Tibial artery (tissue), 4 donors: ENCODE measurements around the gene ALX3.
A peak's percentile ranks its signal among the peaks of the same experiment; 100 is the strongest.
"Not testable (repeated sequence)": the region's sequence is repeated elsewhere in the genome, so short reads cannot be mapped to it uniquely, and the experiment has no call there.

Source experiments
- DNase-seq, 2 donors: peaks; one replicate each; pipeline ENCODE4 v3.0.0-alpha.2; 2019
- H3K27ac ChIP-seq, 2 donors: fragments of 200-600 bp; sonication (generic) in 1 of 2; 1 replicate in 1 of 2; 2 replicates in 1 of 2; pipeline ENCODE4 v1.5.1; 2018 to 2019; ENCODE audit warnings: mild to moderate bottlenecking in 1 of 2
- H3K27me3 ChIP-seq, 2 donors: fragments of 200-600 bp; sonication (generic) in 1 of 2; one replicate each; pipeline versions ENCODE4 v1.5.1 to v1.6.0; 2016 to 2019
- H3K36me3 ChIP-seq, 3 donors: fragments of 200-600 bp; sonication (generic) in 2 of 3; one replicate each; pipeline ENCODE4 v1.5.1; 2016 to 2019; ENCODE audit warnings: mild to moderate bottlenecking in 2 of 3
- H3K4me1 ChIP-seq, 4 donors: fragments of 200-600 bp; sonication (generic) in 2 of 4; 1 replicate in 3 of 4; 2 replicates in 1 of 4; pipeline ENCODE4 v1.5.1; 2016 to 2019
- H3K4me3 ChIP-seq, 2 donors: fragments of 200-600 bp; sonication (generic) in 1 of 2; 1 replicate in 1 of 2; 2 replicates in 1 of 2; pipeline ENCODE4 v1.5.1; 2018 to 2019; ENCODE audit warnings: mild to moderate bottlenecking in 2 of 2
- H3K9me3 ChIP-seq, 3 donors: fragments of 200-600 bp; sonication (generic) in 1 of 3; one replicate each; pipeline ENCODE4 v1.5.1; 2016 to 2019
- intact Hi-C: fragments of 100-400 bp; cut with DNase I; formaldehyde crosslinking; loops from one replicate; pipeline ENCODE4 v1.15.0; 2023; ENCODE audit warnings: low total_unique reads
- TF ChIP-seq, protein P1 (sequence below), 2 experiments: fragments of 200-600 bp in 1 of 2; fragments of 450-650 bp in 1 of 2; IDR thresholded peaks; one replicate each; pipeline ENCODE4 v1.5.1; 2017 to 2019; ENCODE audit warnings: antibody characterized with exemption in 2 of 2, mild to moderate bottlenecking in 1 of 2, moderate library complexity in 1 of 2

ALX3 gene

DNA sequence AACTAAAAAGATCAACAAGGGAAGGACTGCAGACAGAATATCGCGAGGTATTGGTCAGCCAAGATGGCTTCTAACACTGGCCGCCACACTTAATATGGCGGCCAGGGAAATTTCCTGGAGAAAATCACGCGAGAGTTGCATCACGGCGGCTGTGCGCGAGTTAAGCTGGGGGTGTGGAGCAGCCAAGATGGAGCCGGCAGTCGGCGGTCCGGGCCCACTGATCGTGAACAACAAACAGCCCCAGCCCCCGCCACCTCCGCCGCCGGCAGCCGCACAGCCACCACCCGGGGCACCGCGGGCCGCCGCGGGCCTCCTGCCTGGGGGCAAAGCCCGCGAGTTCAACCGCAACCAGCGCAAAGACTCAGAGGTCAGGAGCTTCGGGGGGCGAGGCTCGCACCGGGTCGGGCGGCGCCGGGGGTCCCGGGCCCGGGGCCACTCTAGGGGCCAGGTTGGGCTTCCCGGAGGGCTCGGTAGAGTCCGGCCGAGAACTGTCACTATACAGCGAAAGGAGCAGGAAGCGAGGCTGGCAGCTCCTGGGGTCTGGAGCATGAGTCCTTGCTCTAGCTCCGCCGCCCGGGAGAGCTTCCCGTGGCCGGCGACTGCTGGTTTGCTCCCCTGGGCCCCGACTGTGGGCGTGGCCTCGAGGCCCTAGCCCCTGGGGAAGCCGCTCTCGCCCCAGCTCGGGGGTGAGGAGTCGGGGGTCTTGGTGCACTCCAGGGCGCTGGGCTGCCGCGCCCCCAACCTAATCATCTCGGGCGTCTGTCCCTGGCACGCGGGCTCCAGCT, 35.8 kb downstream of the ALX3 start, which contains the start of gene STRIP1:
TSS of gene STRIP1 (plus strand) at position 174 of the 785 bp plus-strand sequence. CDS start at position 188, 14 bp downstream.
- intact Hi-C loops: no loop called here
- Histone ChIP-seq H3K9me3 (no peaks in the 10 kb centered on the region), H3K4me3 (peak within 1 kb of the TSS; percentile 75 to 90), H3K4me1 (peaks cover 0 to 20% (median 13%) of the 10 kb centered on the region in 4 donors), H3K27ac (peak within 1 kb of the TSS; percentile 91 to 96), H3K27me3 (no peaks in the 10 kb centered on the region), H3K36me3 (peaks cover 16 to 22% (median 18%) of the 10 kb centered on the region in 3 donors)
- peak; percentile 92 to 96 for DNase-seq
- TF ChIP-seq, protein P1, sequence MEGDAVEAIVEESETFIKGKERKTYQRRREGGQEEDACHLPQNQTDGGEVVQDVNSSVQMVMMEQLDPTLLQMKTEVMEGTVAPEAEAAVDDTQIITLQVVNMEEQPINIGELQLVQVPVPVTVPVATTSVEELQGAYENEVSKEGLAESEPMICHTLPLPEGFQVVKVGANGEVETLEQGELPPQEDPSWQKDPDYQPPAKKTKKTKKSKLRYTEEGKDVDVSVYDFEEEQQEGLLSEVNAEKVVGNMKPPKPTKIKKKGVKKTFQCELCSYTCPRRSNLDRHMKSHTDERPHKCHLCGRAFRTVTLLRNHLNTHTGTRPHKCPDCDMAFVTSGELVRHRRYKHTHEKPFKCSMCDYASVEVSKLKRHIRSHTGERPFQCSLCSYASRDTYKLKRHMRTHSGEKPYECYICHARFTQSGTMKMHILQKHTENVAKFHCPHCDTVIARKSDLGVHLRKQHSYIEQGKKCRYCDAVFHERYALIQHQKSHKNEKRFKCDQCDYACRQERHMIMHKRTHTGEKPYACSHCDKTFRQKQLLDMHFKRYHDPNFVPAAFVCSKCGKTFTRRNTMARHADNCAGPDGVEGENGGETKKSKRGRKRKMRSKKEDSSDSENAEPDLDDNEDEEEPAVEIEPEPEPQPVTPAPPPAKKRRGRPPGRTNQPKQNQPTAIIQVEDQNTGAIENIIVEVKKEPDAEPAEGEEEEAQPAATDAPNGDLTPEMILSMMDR (IDR thresholded peaks at IDR 0.05): no peak

DNA sequence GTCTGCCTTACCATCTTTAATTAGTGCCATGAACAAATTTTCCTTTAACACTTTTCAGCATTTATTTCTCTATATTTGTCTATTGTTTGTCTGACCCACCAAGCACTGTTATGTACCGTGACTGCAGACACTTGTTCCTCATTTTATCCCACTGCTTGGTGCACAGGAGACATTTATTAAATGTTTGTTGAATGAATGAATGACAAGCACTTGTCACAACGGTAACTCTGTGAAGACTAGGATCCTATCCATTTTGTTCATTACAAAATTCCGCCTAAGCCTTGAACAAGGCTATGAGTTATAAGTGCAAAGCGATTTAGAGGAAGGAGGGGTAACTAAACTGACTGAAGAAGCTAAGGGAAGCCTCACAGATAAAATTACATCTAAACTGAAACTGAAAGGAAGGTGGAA, 36.4 kb downstream of the ALX3 start:
- no peak for DNase-seq
- peak overlapping the region; percentile 75 to 90 for H3K4me3 ChIP-seq
- H3K4me1 ChIP-seq: peaks cover 0 to 23% (median 13%) of the 10 kb centered on the region in 4 donors
- intact Hi-C loops: no loop called here
- no peaks in the 10 kb centered on the region for H3K27me3 ChIP-seq
- TF ChIP-seq, protein P1 (IDR thresholded peaks at IDR 0.05): no peak
- no peaks in the 10 kb centered on the region for H3K9me3 ChIP-seq
- H3K36me3 ChIP-seq: peaks cover 10 to 16% (median 12%) of the 10 kb centered on the region in 3 donors
- peak overlapping the region; percentile 91 to 96 for H3K27ac ChIP-seq

DNA sequence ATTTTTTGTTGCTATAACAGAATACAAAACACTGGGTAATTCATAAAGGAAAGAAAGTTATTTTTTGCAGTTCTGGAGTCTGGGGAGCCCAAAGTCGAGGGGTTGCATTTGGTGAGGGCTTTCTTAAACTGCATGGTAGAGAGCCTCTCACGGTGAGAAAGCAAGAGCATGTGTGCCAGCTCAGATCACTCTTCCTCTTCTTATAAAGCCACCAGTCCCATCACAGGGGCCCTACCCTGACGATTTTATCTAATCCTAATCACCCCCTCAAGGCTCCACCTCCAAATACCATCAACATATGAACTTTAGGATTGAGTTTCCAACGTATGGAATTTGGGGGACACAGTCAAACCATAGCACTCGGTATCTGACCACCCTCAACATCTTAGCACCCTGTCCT, 37.1 kb downstream of the ALX3 start:
- H3K27ac ChIP-seq: no peak overlapping the region
- TF ChIP-seq, protein P1 (IDR thresholded peaks at IDR 0.05): no peak
- no peak for DNase-seq
- H3K27me3 ChIP-seq: no peaks in the 10 kb centered on the region
- H3K9me3 ChIP-seq: no peaks in the 10 kb centered on the region
- no peak overlapping the region for H3K4me3 ChIP-seq
- peaks cover 4 to 10% (median 6%) of the 10 kb centered on the region in 3 donors for H3K36me3 ChIP-seq
- intact Hi-C loops: no loop called here
- H3K4me1 ChIP-seq: peaks cover 0 to 23% (median 13%) of the 10 kb centered on the region in 4 donors

DNA sequence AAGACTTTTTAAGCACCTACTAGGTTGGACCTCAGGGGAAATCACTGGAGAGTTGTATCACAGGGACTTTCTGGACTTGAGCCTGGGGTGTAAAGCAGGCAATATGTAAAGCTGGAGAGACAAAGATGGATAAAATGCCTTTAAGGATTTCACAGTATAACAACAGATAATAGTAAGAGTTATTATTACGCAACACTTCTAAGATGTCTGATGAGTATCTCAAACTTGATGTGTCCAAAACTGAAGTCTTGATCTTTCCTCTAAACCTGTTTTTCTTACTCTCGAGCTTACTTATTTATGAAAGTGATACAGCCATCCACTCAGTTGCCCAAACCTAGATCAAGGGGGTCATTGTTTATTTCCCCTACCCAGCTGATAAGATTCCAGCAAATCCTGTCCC, 38.1 kb downstream of the ALX3 start:
- H3K4me3 ChIP-seq: no peak overlapping the region
- no peak overlapping the region for H3K27ac ChIP-seq
- no peaks in the 10 kb centered on the region for H3K27me3 ChIP-seq
- DNase-seq: no peak
- no peaks in the 10 kb centered on the region for H3K36me3 ChIP-seq
- H3K4me1 ChIP-seq: peaks cover 0 to 23% (median 13%) of the 10 kb centered on the region in 4 donors
- no peaks in the 10 kb centered on the region for H3K9me3 ChIP-seq
- intact Hi-C loops: no loop called here
- TF ChIP-seq, protein P1 (IDR thresholded peaks at IDR 0.05): no peak

DNA sequence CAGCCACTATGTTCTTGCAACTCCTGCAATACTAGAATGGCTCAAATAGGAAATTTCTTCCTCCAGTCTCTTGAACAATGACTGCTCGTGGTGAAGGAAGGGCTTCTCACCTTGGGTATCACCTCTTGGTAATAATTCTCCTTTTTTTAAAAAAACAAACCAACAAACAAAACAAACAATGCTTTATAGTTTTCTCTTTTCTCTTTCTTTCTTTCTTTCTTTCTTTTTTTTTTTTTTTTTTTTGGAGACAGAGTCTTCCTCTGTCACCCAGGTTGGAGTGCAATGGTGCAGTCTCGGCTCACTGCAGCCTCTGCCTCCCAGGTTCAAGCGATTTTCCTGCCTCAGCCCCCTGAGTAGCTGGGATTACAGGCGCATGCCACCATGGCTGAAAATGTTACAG, 39.8 kb downstream of the ALX3 start:
- H3K9me3 ChIP-seq, H3K27ac ChIP-seq, H3K4me3 ChIP-seq, DNase-seq, H3K36me3 ChIP-seq, intact Hi-C loops, H3K27me3 ChIP-seq: not testable (repeated sequence)
- peaks cover 0 to 15% (median 4%) of the 10 kb centered on the region in 4 donors for H3K4me1 ChIP-seq

DNA sequence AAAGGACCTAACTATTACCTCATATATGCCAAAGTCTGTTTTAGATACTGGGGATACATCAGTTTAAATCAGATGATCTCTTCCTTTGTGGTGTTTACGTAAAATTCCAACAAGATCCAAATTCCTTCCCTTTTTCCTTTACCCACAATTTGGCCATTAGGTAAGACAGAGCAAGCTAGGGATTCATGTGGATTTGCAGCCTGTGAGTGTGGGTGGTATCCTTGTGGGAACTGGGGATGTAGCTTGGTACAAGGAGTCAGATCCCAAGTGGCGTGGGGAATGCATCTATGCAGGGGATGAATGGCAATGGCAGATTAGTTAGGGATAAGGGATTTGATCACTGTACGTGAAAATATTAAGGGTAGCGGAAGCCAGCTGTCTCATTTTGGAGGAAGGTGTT, 45.9 kb downstream of the ALX3 start:
- TF ChIP-seq, protein P1 (IDR thresholded peaks at IDR 0.05): no peak
- Histone ChIP-seq H3K4me3 (no peak overlapping the region), H3K27ac (no peak overlapping the region), H3K4me1 (peaks cover 0 to 3% (median 0%) of the 10 kb centered on the region in 4 donors), H3K9me3 (no peaks in the 10 kb centered on the region), H3K36me3 (peaks cover 39 to 50% (median 45%) of the 10 kb centered on the region in 3 donors), H3K27me3 (no peaks in the 10 kb centered on the region)
- no peak for DNase-seq
- intact Hi-C loops: no loop called here
